ENCODE results near the gene CD244.

CD244 gene

GRCh38 chr1:160844447-160845232, 18.0 kb downstream of the CD244 start:
- Histone ChIP-seq H3K27me3 (ENCODE audit: low read depth, low read length) (no peaks in the 10 kb centered on the region), H3K27ac (ENCODE audit: low read length) (no peak overlapping the region)

GRCh38 chr1:160841079-160841478, 21.6 kb downstream of the CD244 start:
- Histone ChIP-seq H3K4me3 (ENCODE audit: low read depth in 1 of 2, low read length in 2 of 2) (no peak overlapping the region), H3K27me3 (ENCODE audit: low read depth, low read length) (no peaks in the 10 kb centered on the region), H3K36me3 (ENCODE audit: control insufficient read depth in 1 of 2, insufficient read depth in 2 of 2, low read length in 2 of 2) (no peaks in the 10 kb centered on the region), H3K27ac (ENCODE audit: low read length) (no peak overlapping the region), H3K4me1 (ENCODE audit: control insufficient read depth in 1 of 2, insufficient read depth in 2 of 2, low read length in 2 of 2) (peaks cover 0 to 10% of the 10 kb centered on the region in 2 donors), H3K9me3 (ENCODE audit: control insufficient read depth in 1 of 2, low read length in 2 of 2) (no peaks in the 10 kb centered on the region)

More at GRCh38 chr1:160844447-160845232, 18.0 kb downstream of the CD244 start:
- no peak overlapping the region for H3K4me3 ChIP-seq (ENCODE audit: low read depth in 1 of 2, low read length in 2 of 2)
- H3K4me1 ChIP-seq (ENCODE audit: control insufficient read depth in 1 of 2, insufficient read depth in 2 of 2, low read length in 2 of 2) = no peaks in the 10 kb centered on the region
- no peaks in the 10 kb centered on the region for H3K36me3 ChIP-seq (ENCODE audit: control insufficient read depth in 1 of 2, insufficient read depth in 2 of 2, low read length in 2 of 2)
- no peaks in the 10 kb centered on the region for H3K9me3 ChIP-seq (ENCODE audit: control insufficient read depth in 1 of 2, low read length in 2 of 2)

- no peaks in the 10 kb centered on the region for H3K27me3 ChIP-seq (ENCODE audit: low read depth, low read length)
- no peak overlapping the region for H3K4me3 ChIP-seq (ENCODE audit: low read depth in 1 of 2, low read length in 2 of 2)
- H3K36me3 ChIP-seq (ENCODE audit: control insufficient read depth in 1 of 2, insufficient read depth in 2 of 2, low read length in 2 of 2) = no peaks in the 10 kb centered on the region
- no peak overlapping the region for H3K27ac ChIP-seq (ENCODE audit: low read length)
- no peaks in the 10 kb centered on the region for H3K9me3 ChIP-seq (ENCODE audit: control insufficient read depth in 1 of 2, low read length in 2 of 2)
- H3K4me1 ChIP-seq (ENCODE audit: control insufficient read depth in 1 of 2, insufficient read depth in 2 of 2, low read length in 2 of 2) = peaks cover 0 to 12% of the 10 kb centered on the region in 2 donors
Measured at GRCh38 chr1:160839746-160840145, 22.9 kb downstream of the CD244 start.

GRCh38 chr1:160838888-160839287, 23.8 kb downstream of the CD244 start:
- Histone ChIP-seq H3K4me1 (ENCODE audit: control insufficient read depth in 1 of 2, insufficient read depth in 2 of 2, low read length in 2 of 2) (peaks cover 0 to 12% of the 10 kb centered on the region in 2 donors), H3K27me3 (ENCODE audit: low read depth, low read length) (no peaks in the 10 kb centered on the region), H3K27ac (ENCODE audit: low read length) (no peak overlapping the region), H3K4me3 (ENCODE audit: low read depth in 1 of 2, low read length in 2 of 2) (no peak overlapping the region), H3K9me3 (ENCODE audit: control insufficient read depth in 1 of 2, low read length in 2 of 2) (no peaks in the 10 kb centered on the region), H3K36me3 (ENCODE audit: control insufficient read depth in 1 of 2, insufficient read depth in 2 of 2, low read length in 2 of 2) (no peaks in the 10 kb centered on the region)

- Histone ChIP-seq H3K36me3 (ENCODE audit: control insufficient read depth in 1 of 2, insufficient read depth in 2 of 2, low read length in 2 of 2) (no peaks in the 10 kb centered on the region), H3K27ac (ENCODE audit: low read length) (no peak overlapping the region), H3K4me3 (ENCODE audit: low read depth in 1 of 2, low read length in 2 of 2) (no peak overlapping the region), H3K27me3 (ENCODE audit: low read depth, low read length) (no peaks in the 10 kb centered on the region), H3K9me3 (ENCODE audit: control insufficient read depth in 1 of 2, low read length in 2 of 2) (no peaks in the 10 kb centered on the region), H3K4me1 (ENCODE audit: control insufficient read depth in 1 of 2, insufficient read depth in 2 of 2, low read length in 2 of 2) (peaks cover 0 to 12% of the 10 kb centered on the region in 2 donors)
Measured at GRCh38 chr1:160837558-160838205, 25.0 kb downstream of the CD244 start.

GRCh38 chr1:160836981-160837557, 25.6 kb downstream of the CD244 start:
- Histone ChIP-seq H3K4me1 (ENCODE audit: control insufficient read depth in 1 of 2, insufficient read depth in 2 of 2, low read length in 2 of 2) (peaks cover 0 to 12% of the 10 kb centered on the region in 2 donors), H3K27me3 (ENCODE audit: low read depth, low read length) (no peaks in the 10 kb centered on the region), H3K36me3 (ENCODE audit: control insufficient read depth in 1 of 2, insufficient read depth in 2 of 2, low read length in 2 of 2) (no peaks in the 10 kb centered on the region), H3K9me3 (ENCODE audit: control insufficient read depth in 1 of 2, low read length in 2 of 2) (no peaks in the 10 kb centered on the region), H3K4me3 (ENCODE audit: low read depth in 1 of 2, low read length in 2 of 2) (no peak overlapping the region), H3K27ac (ENCODE audit: low read length) (no peak overlapping the region)

- Histone ChIP-seq H3K4me3 (ENCODE audit: low read depth in 1 of 2, low read length in 2 of 2) (no peak overlapping the region), H3K9me3 (ENCODE audit: control insufficient read depth in 1 of 2, low read length in 2 of 2) (no peaks in the 10 kb centered on the region), H3K27ac (ENCODE audit: low read length) (no peak overlapping the region), H3K4me1 (ENCODE audit: control insufficient read depth in 1 of 2, insufficient read depth in 2 of 2, low read length in 2 of 2) (peaks cover 0 to 12% of the 10 kb centered on the region in 2 donors), H3K36me3 (ENCODE audit: control insufficient read depth in 1 of 2, insufficient read depth in 2 of 2, low read length in 2 of 2) (no peaks in the 10 kb centered on the region), H3K27me3 (ENCODE audit: low read depth, low read length) (no peaks in the 10 kb centered on the region)
Measured at GRCh38 chr1:160836561-160836960, 26.1 kb downstream of the CD244 start.

GRCh38 chr1:160835751-160836150, 26.9 kb downstream of the CD244 start:
- no peaks in the 10 kb centered on the region for H3K36me3 ChIP-seq (ENCODE audit: control insufficient read depth in 1 of 2, insufficient read depth in 2 of 2, low read length in 2 of 2)
- peaks cover 0 to 12% of the 10 kb centered on the region in 2 donors for H3K4me1 ChIP-seq (ENCODE audit: control insufficient read depth in 1 of 2, insufficient read depth in 2 of 2, low read length in 2 of 2)
- no peak overlapping the region for H3K27ac ChIP-seq (ENCODE audit: low read length)
- no peaks in the 10 kb centered on the region for H3K9me3 ChIP-seq (ENCODE audit: control insufficient read depth in 1 of 2, low read length in 2 of 2)
- no peak overlapping the region for H3K4me3 ChIP-seq (ENCODE audit: low read depth in 1 of 2, low read length in 2 of 2)
- no peaks in the 10 kb centered on the region for H3K27me3 ChIP-seq (ENCODE audit: low read depth, low read length)

GRCh38 chr1:160834945-160835565, 27.6 kb downstream of the CD244 start:
- no peaks in the 10 kb centered on the region for H3K9me3 ChIP-seq (ENCODE audit: control insufficient read depth in 1 of 2, low read length in 2 of 2)
- H3K27ac ChIP-seq (ENCODE audit: low read length) = no peak overlapping the region
- H3K4me3 ChIP-seq (ENCODE audit: low read depth in 1 of 2, low read length in 2 of 2) = no peak overlapping the region
- H3K27me3 ChIP-seq (ENCODE audit: low read depth, low read length) = no peaks in the 10 kb centered on the region
- H3K4me1 ChIP-seq (ENCODE audit: control insufficient read depth in 1 of 2, insufficient read depth in 2 of 2, low read length in 2 of 2) = peaks cover 0 to 12% of the 10 kb centered on the region in 2 donors
- no peaks in the 10 kb centered on the region for H3K36me3 ChIP-seq (ENCODE audit: control insufficient read depth in 1 of 2, insufficient read depth in 2 of 2, low read length in 2 of 2)

GRCh38 chr1:160830321-160831153, 32.1 kb downstream of the CD244 start:
- H3K4me1 ChIP-seq (ENCODE audit: control insufficient read depth in 1 of 2, insufficient read depth in 2 of 2, low read length in 2 of 2) = no peaks in the 10 kb centered on the region
- H3K27me3 ChIP-seq (ENCODE audit: low read depth, low read length) = no peaks in the 10 kb centered on the region
- no peak overlapping the region for H3K4me3 ChIP-seq (ENCODE audit: low read depth in 1 of 2, low read length in 2 of 2)
- H3K36me3 ChIP-seq (ENCODE audit: control insufficient read depth in 1 of 2, insufficient read depth in 2 of 2, low read length in 2 of 2) = no peaks in the 10 kb centered on the region
- H3K9me3 ChIP-seq (ENCODE audit: control insufficient read depth in 1 of 2, low read length in 2 of 2) = no peaks in the 10 kb centered on the region
- no peak overlapping the region for H3K27ac ChIP-seq (ENCODE audit: low read length)

Measured in muscle layer of duodenum (tissue), 2 donors.